Femur (tissue), 1 donor: ENCODE results near the gene TWF2.

ENCODE experiments used
- DNase-seq: peaks from one replicate; pipeline ENCODE4 v3.0.0-alpha.2; 2017

Gene TWF2

DNA sequence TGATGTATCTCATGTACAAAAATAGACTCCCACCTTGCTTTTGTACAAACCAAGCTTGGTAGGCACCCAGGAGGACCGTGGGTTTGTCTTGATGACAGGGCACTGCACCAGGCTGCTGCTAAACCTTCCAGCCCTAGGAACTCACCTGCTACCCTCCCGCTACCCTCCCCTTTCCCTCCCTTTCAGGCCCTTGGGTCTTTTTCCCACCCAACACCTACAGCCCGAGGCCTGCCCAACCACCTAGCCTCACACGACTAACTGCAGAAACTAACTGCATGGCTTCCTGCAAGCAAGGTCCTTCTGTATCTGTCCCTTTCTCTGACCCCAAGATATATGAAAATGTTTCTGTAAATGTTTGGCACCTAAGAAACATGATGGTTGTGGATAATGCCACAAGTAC is 17.7 kb upstream of the TWF2 start:
- no peak for DNase-seq

DNA sequence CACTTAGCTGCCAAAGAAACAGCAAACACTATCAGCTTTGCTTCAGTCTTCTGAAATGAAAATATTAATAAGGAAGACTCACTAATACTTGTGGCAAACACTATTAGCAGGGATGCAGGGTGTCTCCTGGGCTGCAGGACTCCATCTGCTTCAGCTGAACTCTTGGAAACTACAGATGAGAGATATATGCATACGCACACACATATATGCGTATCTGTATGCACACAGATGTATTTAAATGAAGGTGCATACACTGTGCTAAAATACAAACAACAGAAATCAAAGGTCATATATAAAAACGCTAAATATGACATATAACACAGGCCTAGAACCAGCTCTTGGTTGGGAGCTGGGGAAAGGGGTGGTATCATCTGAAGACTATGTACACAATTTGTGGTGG is 17.2 kb upstream of the TWF2 start:
- no peak for DNase-seq

DNA sequence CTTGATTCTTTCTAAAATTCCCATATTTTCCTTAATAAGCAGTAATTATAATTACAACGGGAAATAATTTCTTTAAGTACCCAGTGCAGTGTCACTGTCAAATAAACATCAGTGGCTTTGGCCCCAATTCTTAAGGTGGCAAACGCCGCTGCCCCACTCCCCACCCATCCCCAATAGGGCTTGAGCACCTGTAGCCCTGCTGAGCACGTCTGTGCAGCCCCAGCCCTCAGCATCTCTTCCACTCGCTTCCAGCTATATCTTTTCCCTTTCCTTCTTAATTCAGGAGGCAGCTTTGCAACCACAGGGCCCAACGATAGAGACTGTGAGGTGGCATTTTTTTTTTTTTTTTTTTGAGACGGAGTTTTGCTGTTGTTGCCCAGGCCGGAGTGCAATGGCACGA is 15.7 kb upstream of the TWF2 start:
- DNase-seq: no peak

DNA sequence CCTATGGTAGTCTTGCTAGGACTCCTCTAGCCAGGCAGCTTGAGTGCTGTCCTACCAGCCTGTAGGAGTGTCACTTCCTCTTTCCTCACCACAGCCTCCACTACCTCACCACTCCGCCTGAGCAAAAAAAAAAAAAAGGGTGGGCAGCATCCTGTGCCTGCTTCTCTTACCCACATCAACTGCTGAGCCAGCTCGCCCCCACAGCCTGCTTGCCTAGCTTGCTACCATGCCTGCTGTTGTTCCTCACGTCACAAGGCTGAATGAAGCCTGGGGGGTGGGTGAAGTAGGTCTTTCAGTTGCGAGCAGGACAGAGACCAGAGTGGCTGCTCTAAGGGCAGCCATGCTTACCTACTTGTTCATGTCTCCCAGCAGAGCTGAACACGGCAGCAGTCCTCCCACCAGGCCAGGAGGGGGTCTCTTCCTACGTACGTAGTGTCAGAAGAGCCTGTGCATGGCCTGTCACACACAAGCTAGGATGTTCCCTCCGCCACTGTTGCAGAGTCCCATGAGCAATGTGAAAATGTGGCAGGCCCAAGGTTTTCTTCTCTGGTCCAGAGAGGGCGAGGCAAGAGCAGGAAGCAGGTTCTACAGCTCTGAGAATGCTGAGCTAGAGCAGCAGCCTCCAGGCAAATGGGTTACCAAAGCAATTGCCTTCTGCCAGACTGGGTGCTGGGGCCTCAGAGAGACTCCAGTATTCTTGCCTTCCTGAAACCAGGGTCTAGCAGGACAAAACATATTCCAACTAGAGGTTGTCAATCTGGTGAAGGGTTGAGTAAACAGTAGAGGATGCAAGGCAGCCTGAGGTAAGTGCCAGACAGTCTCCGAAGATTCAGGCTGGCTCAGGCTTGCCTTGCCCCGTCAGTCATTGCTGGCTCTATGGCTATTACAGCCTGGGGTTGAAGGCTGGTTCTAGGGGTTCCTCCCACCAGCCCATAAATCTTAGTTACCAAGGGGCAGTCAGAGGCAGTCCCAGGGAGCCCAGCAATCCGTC is 14.7 kb upstream of the TWF2 start:
- peak; percentile 61 for DNase-seq

DNA sequence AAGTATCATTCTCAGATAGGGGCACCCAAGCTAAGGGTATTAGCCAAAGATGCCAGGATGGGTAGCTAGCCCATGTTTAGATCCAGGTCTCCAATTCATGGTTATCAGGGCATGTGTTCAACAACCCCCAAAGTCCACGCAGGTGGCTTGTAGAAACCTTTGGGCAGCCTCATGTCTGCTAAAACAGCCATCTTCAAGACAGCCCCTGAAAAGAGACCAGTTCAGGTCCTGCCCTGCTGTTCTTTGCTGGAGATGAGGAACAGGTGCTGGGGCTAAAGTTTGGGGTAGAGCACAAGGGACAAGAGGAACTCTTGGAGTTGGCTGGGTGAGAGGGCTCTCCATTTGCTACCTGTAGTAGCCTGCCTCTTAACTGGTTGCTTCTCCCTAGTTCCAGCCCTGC is 11.2 kb upstream of the TWF2 start:
- no peak for DNase-seq

DNA sequence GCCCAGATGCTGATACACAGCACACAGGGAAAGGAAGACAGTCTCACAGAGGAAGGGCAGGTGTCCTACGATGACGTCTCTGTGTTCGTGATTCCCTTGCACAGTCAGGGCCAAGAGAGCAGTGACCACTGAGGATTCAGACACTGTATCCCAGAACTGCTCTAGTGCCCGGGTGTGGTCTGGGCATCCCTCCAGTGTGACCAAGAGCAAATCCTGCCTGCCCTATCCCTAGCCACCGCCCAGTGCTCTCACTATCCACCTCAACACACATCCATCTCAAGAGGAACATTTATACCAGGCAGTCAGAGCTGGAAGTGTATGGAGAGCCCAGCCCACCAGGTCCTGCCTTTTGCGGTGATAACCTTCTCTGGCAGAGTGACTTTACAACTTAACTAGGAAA is 10.7 kb upstream of the TWF2 start:
- no peak for DNase-seq

DNA sequence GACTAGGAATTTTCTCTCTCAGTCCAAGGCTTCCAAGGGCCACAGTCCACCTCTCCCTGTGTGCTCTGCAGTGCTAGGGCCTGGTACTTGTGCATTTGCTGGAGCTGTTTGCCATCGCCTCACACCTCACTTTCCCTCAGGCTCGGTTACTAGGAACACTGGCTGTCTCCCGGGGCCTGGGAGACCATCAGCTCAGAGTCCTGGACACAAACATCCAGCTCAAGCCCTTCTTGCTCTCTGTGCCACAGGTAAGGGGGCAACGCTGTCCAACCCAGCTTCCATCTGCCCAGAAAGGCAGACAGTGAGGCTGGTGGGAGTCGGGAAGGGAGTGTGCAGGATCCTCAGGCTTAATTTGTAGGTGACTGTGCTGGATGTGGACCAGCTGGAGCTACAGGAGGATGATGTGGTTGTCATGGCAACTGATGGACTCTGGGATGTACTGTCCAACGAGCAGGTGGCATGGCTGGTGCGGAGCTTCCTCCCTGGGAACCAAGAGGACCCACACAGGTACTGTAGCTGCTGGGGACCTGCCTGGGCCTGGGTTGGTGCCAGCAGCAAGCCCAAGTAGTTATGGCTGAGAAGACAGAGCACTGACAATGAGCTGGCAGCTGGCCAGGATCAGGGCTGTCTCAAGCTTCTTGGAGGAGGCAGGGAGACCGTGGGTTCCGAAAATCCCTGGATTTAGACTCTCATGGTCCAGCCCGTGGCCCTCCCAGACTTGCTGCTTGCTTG is 10.0 kb upstream of the TWF2 start:
- DNase-seq: peak; percentile 27

DNA sequence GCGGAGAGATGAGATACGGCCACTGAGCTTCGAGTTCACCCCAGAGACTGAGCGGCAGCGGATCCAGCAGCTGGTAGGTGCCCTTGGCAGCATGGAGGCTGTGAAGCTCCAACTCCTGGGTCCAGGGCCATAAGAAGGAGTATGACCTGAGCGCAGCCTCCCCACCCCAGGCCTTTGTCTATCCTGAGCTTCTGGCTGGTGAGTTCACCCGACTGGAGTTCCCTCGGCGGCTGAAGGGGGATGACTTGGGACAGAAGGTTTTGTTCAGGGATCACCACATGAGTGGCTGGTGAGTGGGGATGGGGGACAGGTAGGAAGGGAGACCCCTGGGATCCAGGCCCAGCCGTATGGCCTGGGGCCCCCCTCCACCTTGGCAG is 9.2 kb upstream of the TWF2 start:
- no peak for DNase-seq

DNA sequence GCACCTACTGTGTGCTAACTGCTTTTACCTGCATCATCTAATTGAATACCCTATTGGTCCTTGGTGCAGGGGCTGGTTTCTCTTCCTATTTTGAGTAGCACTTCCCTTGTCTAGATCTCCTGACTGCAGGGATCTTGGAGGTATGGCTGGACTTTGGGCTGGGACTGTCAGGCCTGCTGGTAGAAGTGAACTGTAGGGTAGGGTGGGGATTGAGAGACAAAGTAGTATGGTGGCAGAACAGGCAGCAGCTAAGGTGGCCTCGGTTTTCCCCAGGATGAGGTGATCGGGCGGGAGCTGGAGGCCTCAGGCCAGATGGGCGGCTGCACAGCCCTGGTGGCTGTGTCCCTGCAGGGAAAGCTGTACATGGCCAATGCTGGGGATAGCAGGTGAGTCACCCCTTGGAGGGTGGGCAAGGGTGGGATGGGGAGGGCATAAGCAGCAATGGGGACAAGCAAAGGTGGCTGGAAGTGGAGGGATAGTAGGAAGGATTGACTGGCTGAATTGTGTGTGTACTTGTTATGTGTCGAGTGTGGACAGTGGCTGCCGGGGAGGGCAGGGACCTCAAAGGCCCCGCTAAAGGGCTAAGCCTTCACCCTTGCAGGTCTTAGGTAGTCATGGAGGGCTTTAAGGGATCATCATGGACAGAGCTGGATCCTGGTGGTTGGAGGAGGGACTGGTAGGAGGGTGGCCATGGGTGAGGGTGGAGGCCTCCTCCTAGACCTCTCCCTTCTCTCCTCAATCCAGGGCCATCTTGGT is 8.6 kb upstream of the TWF2 start:
- DNase-seq: no peak

DNA sequence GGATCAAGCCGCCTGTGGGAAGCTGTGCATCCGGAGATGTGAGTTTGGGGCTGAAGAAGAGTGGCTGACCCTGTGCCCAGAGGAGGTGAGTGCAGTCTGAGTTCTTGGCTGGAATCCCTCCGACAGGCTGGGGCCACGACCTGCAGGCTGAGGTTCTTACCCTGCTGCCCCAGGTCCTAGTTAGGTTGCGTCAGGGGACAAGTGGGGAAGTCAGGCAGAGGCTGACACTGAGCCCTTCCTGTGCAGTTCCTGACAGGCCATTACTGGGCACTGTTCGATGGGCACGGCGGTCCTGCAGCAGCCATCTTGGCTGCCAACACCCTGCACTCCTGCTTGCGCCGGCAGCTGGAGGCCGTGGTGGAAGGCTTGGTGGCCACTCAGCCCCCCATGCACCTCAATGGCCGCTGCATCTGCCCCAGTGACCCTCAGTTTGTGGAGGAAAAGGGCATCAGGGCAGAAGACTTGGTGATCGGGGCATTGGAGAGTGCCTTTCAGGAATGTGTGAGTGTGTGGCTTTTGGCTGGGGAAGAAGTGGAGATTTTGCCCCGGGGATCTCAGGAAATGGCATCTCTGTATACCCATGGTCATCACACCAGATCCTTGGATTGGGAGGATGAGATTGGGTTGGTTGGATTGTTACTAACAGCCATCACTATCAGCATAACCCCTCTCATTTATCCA is 7.9 kb upstream of the TWF2 start:
- no peak for DNase-seq

DNA sequence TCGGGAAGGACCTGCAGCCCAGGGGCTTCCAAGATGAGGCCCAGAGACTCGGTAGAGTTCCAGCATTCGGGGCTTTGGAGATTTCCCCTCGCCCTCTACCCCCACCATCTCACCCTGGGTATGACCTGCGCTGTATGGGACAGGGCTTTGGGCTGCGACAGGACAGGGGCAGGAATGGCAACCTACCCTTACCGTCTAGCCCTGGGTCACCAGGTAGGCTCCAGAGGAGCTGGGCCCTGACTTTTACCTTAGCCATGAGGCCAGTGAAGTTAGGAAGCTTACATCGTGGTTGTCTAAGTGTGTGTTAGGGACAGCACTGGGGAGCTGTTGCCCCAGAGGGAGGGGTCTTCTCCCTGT is 7.3 kb upstream of the TWF2 start:
- DNase-seq: no peak

DNA sequence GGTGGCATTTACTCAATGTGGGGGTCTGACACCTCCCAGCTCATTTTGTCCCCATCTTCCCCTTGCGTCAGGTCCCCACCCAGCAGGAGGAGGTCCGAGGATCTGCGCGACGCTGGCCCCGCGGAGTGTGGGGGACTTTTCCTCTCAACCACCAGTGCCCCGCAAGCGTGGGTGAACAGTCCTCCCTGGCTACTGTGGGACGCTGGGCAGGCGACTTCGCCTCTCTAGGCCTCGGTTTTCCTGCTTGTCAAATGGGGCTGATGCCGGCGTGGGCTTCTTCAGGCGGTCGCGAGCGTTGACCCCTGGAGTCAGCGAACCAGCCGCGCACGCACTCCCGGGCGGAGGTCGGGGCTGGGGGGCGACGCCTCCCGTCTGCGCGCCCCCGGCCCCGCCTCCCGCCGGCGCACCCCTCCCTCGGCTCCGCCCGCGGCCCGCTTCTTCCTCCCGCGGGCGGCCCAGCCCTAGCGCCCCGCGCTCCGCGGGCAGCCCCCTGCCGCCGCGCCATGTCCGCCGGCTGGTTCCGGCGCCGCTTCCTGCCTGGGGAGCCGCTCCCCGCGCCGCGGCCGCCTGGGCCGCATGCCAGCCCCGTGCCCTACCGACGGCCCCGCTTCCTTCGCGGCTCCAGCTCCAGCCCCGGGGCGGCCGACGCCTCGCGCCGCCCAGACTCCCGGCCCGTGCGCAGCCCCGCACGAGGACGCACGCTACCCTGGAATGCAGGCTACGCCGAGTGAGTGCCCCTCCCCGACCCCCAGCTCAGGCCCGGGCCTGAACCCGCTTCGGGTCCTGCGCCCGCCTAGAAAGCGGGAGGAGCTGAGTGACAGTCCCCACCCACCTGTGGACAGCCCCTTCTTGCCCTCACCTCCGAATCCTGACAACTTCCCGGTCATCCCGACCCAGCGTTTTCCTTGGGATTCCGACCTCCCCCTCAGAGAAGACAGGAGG is 6.6 kb upstream of the TWF2 start, which contains the start of gene PPM1M:
PPM1M (plus strand) TSS at position 438 of the 942 bp plus-strand sequence; CDS start at position 504, 66 bp downstream.
- peak; percentile 68 for DNase-seq

DNA sequence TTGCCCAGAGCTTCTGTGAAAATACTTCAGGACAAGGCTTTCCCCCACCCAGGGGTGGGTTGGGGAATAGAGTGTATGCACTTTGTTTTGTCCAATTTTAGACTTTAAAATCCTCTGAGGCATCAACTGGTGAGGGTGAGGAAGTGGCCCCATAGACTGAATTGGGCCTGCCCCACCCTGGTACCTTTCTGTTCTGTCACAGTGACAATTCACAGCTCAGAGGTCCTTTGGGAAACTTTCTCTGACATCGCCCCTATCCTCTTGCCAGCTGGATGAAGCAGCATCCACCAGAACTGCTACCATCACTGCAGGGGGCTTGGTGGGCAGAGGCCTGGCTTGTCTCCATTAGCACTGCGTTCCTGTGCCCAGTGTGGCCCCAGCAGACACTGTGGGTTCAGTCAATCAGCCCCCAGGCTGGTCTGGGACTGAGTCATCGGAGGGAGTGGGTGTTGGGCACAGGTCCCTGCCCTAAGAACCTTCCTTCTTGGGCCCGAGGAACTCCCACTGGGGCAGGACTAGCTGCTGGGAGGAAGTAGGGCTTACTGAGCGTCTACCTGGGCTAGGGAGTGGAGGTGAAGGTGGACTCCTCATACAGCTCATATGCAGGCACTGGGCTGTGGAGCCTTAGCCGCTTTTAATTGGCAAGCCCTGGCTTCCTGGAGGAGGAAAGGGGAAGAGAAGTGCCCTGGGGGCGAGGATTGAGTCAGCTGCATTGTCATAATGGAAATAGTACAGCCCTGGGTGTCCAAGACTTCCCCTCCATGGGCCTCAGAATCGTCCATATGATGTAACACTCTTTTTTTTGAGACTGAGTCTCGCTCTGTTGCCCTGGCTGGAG is 5.1 kb upstream of the TWF2 start:
- no peak for DNase-seq

DNA sequence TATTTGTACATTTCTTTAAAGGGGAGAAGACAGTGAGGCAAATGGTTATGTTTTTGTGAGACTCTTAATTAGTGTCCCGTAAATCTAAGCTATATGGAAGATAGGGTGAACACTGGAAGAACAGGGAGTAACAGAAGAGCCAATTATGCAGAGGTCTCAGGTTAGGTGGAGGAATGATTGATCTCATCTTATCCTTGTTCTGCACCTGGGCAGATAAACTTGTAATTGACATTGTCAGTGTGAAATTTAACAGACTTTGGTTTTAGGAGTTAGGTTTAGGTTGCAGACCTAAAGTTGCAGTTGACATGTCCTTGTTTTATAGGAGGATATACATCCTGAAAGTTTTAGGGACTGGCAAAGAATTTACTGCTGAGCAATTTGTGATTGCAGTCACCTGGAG is 3.1 kb upstream of the TWF2 start:
- no peak for DNase-seq

DNA sequence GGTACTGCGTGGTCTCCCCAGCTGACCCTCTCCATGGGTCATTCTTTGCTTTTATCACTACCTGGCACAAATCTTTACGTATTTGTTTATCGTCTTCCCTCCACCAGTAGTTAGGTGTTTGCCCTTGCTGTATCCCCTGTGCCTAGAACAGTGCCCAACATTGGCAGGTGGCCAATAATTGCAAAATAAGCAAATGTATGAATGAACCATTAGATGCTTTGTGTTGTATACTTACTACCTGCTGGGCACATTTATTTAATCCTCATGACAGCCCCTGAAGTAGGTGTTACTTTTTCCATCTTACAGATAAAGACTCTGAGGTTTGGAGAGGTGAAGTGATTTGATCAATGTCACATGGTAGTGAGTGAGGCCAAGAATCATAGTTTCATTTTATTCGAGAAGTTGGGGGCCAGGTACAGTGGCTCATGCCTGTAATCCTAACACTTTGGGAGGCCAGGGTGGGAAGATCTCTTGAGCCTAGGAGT is 2.0 kb upstream of the TWF2 start:
- no peak for DNase-seq

DNA sequence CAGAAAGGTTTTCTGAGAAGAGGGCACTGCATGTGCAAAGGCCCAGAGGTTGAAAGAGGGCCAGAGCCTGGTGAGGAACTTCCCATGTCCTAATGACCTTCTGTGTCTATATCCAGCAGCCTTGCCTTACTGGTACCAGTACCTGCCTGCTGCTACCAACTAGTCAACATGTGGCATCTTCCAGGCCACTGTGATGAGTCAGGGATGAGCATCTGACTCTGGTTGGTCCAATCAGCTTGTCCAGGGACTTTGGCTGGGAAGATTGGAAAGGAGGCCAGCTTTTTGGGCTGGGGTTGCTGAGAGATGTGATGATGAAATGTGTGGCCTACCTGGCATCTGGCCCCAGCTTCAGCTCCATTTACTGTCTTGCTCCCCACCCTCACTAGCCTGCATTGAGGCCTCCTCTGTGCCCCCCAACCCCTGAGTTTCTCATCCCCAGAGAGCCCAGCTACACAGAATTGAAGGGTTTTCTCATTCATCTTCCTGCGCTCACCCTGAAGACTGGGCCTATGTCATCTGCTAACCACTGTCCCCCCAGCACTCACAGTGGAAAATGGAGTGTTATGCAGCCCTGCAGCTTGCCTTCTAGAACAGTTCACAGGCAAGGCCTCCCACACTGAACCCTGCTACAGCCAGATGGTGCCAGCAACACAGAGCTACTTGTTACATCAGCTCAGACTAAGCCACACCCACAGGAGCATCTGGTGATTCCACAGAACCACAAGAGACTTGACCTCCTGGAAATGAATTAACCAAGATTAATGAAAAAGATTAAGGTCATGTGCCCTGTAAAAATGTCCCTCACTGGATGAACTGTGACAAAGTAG is 1.3 kb upstream of the TWF2 start:
- peak; percentile 37 for DNase-seq

DNA sequence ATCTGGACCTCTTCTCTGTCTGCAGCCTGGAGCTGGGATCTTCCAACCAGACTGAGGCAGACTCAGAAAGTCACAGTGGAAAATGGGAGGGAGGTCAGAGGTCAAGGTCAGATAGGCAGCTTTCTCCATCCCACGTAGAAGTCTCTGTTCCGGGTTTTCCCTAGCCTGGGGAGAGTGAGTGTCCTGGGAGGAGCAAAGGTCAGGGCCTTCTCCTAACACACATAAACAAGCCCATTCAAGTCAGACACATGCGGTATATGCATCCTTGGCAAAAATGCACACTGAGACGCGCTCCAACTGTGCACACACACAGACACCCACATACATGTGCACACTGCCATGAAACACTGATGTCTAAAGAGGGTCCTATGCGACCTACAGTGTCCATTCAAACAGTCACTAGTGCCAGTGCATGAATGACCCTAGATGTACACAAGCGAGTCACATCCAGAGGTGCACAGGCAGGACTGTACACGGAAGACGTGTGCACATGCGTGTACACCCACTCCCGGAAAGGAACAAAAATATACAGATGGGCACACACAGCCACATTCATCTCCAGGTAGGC is 681 bp downstream of the TWF2 start:
- DNase-seq: no peak

DNA sequence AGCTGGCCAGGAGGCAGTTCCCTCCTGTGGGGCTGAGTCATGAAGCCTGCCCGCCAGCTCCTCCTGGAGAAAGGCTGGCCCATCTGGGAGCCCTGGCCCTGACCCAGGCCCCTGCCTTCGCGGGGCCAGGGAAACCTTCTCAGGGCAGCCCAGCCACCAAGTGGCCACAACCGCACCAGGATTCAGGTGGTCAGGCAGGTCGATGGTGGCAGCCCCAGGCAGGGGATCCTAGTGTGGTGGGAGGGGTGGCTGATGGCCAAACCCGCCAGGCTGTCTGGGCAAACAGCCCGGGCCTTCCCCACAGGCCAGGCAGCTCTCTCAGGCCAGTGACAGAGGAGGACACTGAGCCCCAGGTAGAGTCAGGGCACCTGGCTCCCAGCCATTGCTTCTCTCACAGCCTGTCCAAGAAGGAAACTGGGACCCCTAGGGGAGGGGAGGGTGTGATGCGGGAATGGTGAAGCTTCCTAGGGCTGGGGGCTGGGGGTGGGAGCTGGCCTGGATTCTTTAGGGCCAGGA is 1.2 kb downstream of the TWF2 start:
- DNase-seq: peak; percentile 79
